ENCODE measurements around the gene PDCL2. TPM values are rescaled to one million over a fixed set of nuclear protein-coding genes. Genes with fewer than 3 reads are reported as not detected.

Gene PDCL2
- polyA plus RNA-seq, 3 donors = not detected

- intact Hi-C loops (cut with micrococcal nuclease) = loop anchor here (5.0 kb wide), 2 partner anchors 153 to 302 kb away; partner anchors contain the start of genes EXOC1 (in 2 of the 2) and TMEM165 (in 2 of the 2)
- Histone ChIP-seq H4K20me1 (ENCODE audit: insufficient read depth, low read length) (no peaks in the 10 kb centered on the region), H3K4me1 (ENCODE audit: control insufficient read depth in 1 of 2, insufficient read depth in 2 of 2, low read length in 2 of 2) (peaks cover 14 to 18% of the 10 kb centered on the region in 2 donors), H3K9ac (ENCODE audit: insufficient read depth, low read length, poor library complexity, severe bottlenecking) (no peak overlapping the region), H3K27ac (ENCODE audit: low read depth in 1 of 2, low read length in 2 of 2) (no peak overlapping the region), H3K36me3 (replicated peaks in 1 of 2; ENCODE audit: control insufficient read depth in 1 of 2, insufficient read depth in 2 of 2, low read length in 2 of 2) (no peaks in the 10 kb centered on the region), H3K79me2 (ENCODE audit: insufficient read depth, low read length) (peaks cover 12% of the 10 kb centered on the region), H3K9me3 (replicated peaks in 1 of 2; ENCODE audit: control insufficient read depth in 1 of 2, insufficient read depth in 1 of 2, low read length in 2 of 2) (no peaks in the 10 kb centered on the region), H3K4me2 (replicated peaks; ENCODE audit: extremely low read depth, low read length, poor library complexity, severe bottlenecking) (no peak overlapping the region), H3K4me3 (replicated peaks in 1 of 3; ENCODE audit: low read depth in 2 of 3, low read length in 3 of 3) (no peak overlapping the region), H3K27me3 (ENCODE audit: control insufficient read depth in 2 of 2, insufficient read depth in 2 of 2, low read length in 2 of 2) (peaks cover 3 to 9% of the 10 kb centered on the region in 2 donors), H2AFZ (ENCODE audit: insufficient read depth, low read depth, low read length, poor library complexity, severe bottlenecking) (no peak overlapping the region)
- peaks cover 12% of the 10 kb centered on the region for H3K4me1 Mint-ChIP-seq
- H3K27me3 Mint-ChIP-seq (ENCODE audit: low read depth in 3 of 3) = peaks cover 8 to 24% (median 22%) of the 10 kb centered on the region in 3 donors
- no peak overlapping the region for H3K4me3 Mint-ChIP-seq
- no peak overlapping the region for H3K27ac Mint-ChIP-seq
- no peaks in the 10 kb centered on the region for H3K36me3 Mint-ChIP-seq
- H3K9me3 Mint-ChIP-seq = peaks cover 4 to 9% (median 6%) of the 10 kb centered on the region in 7 donors
- no peak for TF ChIP-seq CTCF (IDR thresholded peaks at IDR 0.05)
- WGBS (ENCODE audit: insufficient coverage) = no CpG with 5 or more reads among the region's 2 CpGs
- no peak for DNase-seq
Measured at GRCh38 chr4:55549888-55550287, 42.2 kb downstream of the PDCL2 start.

- Histone ChIP-seq H3K4me3 (replicated peaks in 1 of 3; ENCODE audit: low read depth in 2 of 3, low read length in 3 of 3) (peak overlapping the region in 1 of 3 experiments; percentile 96), H3K79me2 (ENCODE audit: insufficient read depth, low read length) (peaks cover 32% of the 10 kb centered on the region), H4K20me1 (ENCODE audit: insufficient read depth, low read length) (peaks cover 7% of the 10 kb centered on the region), H3K4me2 (replicated peaks; ENCODE audit: extremely low read depth, low read length, poor library complexity, severe bottlenecking) (peak overlapping the region; percentile 91), H3K9ac (ENCODE audit: insufficient read depth, low read length, poor library complexity, severe bottlenecking) (no peak overlapping the region), H3K36me3 (replicated peaks in 1 of 2; ENCODE audit: control insufficient read depth in 1 of 2, insufficient read depth in 2 of 2, low read length in 2 of 2) (no peaks in the 10 kb centered on the region), H2AFZ (ENCODE audit: insufficient read depth, low read depth, low read length, poor library complexity, severe bottlenecking) (peak overlapping the region; percentile 98), H3K4me1 (ENCODE audit: control insufficient read depth in 1 of 2, insufficient read depth in 2 of 2, low read length in 2 of 2) (peaks cover 14 to 18% of the 10 kb centered on the region in 2 donors), H3K9me3 (replicated peaks in 1 of 2; ENCODE audit: control insufficient read depth in 1 of 2, insufficient read depth in 1 of 2, low read length in 2 of 2) (no peaks in the 10 kb centered on the region), H3K27ac (ENCODE audit: low read depth in 1 of 2, low read length in 2 of 2) (no peak overlapping the region), H3K27me3 (ENCODE audit: control insufficient read depth in 2 of 2, insufficient read depth in 2 of 2, low read length in 2 of 2) (peaks cover 3 to 9% of the 10 kb centered on the region in 2 donors)
- H3K9me3 Mint-ChIP-seq = peaks cover 4 to 8% (median 6%) of the 10 kb centered on the region in 7 donors
- no peak for TF ChIP-seq CTCF (IDR thresholded peaks at IDR 0.05)
- peaks cover 0 to 3% of the 10 kb centered on the region in 2 donors for H3K36me3 Mint-ChIP-seq
- H3K4me1 Mint-ChIP-seq = peaks cover 17% of the 10 kb centered on the region
- DNase-seq = no peak
- no CpG with 5 or more reads among the region's 4 CpGs for WGBS (ENCODE audit: insufficient coverage)
- intact Hi-C loops (cut with micrococcal nuclease) = loop anchor here (5.0 kb wide), 2 partner anchors 151 to 304 kb away; partner anchors contain the start of genes EXOC1 (in 2 of the 2) and TMEM165 (in 2 of the 2)
- no peak overlapping the region for H3K27ac Mint-ChIP-seq
- peak overlapping the region; percentile 22 to 85 for H3K4me3 Mint-ChIP-seq
- H3K27me3 Mint-ChIP-seq (ENCODE audit: low read depth in 3 of 3) = peaks cover 8 to 26% (median 22%) of the 10 kb centered on the region in 3 donors
Measured at GRCh38 chr4:55547918-55548317, 44.1 kb downstream of the PDCL2 start.

All from CD14-positive monocyte (primary cell).